Ovary (tissue), 3 donors: Measurements from ENCODE around the gene PCNX3.

Source experiments
- CTCF ChIP-seq, 3 donors: fragments of 450-650 bp in 2 of 3; fragments of 200-600 bp in 1 of 3; IDR thresholded peaks; one replicate each; pipeline versions ENCODE4 v1.5.1 to v1.8.0; 2016 to 2022; ENCODE audit warnings: antibody characterized with exemption in 3 of 3, mild to moderate bottlenecking in 1 of 3
- EP300 ChIP-seq: sonication (generic); formaldehyde crosslinking; IDR thresholded peaks from one replicate; pipeline ENCODE4 v1.6.1; 2017; ENCODE audit warnings: antibody characterized with exemption
- POLR2A ChIP-seq: fragments of 450-650 bp; IDR thresholded peaks from one replicate; pipeline ENCODE4 v1.6.1; 2017; ENCODE audit warnings: antibody characterized with exemption, mild to moderate bottlenecking, moderate library complexity
- donor health status: DM: no; HTN: no; CAD: no.

GRCh38 chr11:65581928-65582327 is 33.6 kb upstream of the PCNX3 start:
- no peak for TF ChIP-seq CTCF (IDR thresholded peaks at IDR 0.05)
- TF ChIP-seq POLR2A, result no peak
- no peak for TF ChIP-seq EP300
